HL-60 (cell line): Measurements from ENCODE around the gene HNRNPC.

Source experiments
- GABPA ChIP-seq: IDR thresholded peaks from 2 replicates; pipeline ENCODE4 v1.6.1; 2012; ENCODE audit warnings: low read depth
- POLR2AphosphoS5 ChIP-seq: IDR thresholded peaks from 2 replicates; pipeline ENCODE4 v1.6.1; 2012; ENCODE audit warnings: low read depth
- TF ChIP-seq, protein P1 (sequence below): IDR thresholded peaks from one replicate; pipeline ENCODE4 v1.5.1; 2011; ENCODE audit warnings: low read length, control low read depth, inconsistent platforms; ENCODE audit not compliant: insufficient read depth
- TF ChIP-seq, protein P2 (sequence below): IDR thresholded peaks from 2 replicates; pipeline ENCODE4 v1.6.1; 2012; ENCODE audit warnings: low read depth; ENCODE audit not compliant: insufficient replicate concordance

- TF ChIP-seq POLR2AphosphoS5: no peak
- TF ChIP-seq, protein P1, sequence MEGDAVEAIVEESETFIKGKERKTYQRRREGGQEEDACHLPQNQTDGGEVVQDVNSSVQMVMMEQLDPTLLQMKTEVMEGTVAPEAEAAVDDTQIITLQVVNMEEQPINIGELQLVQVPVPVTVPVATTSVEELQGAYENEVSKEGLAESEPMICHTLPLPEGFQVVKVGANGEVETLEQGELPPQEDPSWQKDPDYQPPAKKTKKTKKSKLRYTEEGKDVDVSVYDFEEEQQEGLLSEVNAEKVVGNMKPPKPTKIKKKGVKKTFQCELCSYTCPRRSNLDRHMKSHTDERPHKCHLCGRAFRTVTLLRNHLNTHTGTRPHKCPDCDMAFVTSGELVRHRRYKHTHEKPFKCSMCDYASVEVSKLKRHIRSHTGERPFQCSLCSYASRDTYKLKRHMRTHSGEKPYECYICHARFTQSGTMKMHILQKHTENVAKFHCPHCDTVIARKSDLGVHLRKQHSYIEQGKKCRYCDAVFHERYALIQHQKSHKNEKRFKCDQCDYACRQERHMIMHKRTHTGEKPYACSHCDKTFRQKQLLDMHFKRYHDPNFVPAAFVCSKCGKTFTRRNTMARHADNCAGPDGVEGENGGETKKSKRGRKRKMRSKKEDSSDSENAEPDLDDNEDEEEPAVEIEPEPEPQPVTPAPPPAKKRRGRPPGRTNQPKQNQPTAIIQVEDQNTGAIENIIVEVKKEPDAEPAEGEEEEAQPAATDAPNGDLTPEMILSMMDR: no peak
- no peak for TF ChIP-seq GABPA
- TF ChIP-seq, protein P2, sequence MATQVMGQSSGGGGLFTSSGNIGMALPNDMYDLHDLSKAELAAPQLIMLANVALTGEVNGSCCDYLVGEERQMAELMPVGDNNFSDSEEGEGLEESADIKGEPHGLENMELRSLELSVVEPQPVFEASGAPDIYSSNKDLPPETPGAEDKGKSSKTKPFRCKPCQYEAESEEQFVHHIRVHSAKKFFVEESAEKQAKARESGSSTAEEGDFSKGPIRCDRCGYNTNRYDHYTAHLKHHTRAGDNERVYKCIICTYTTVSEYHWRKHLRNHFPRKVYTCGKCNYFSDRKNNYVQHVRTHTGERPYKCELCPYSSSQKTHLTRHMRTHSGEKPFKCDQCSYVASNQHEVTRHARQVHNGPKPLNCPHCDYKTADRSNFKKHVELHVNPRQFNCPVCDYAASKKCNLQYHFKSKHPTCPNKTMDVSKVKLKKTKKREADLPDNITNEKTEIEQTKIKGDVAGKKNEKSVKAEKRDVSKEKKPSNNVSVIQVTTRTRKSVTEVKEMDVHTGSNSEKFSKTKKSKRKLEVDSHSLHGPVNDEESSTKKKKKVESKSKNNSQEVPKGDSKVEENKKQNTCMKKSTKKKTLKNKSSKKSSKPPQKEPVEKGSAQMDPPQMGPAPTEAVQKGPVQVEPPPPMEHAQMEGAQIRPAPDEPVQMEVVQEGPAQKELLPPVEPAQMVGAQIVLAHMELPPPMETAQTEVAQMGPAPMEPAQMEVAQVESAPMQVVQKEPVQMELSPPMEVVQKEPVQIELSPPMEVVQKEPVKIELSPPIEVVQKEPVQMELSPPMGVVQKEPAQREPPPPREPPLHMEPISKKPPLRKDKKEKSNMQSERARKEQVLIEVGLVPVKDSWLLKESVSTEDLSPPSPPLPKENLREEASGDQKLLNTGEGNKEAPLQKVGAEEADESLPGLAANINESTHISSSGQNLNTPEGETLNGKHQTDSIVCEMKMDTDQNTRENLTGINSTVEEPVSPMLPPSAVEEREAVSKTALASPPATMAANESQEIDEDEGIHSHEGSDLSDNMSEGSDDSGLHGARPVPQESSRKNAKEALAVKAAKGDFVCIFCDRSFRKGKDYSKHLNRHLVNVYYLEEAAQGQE: no peak
Observed at GRCh38 chr14:21267886-21268616, 1.2 kb downstream of the HNRNPC start.
